WTC11 (cell line): Measurements from ENCODE around the gene SIM1. TPM values are rescaled to one million over a fixed set of nuclear protein-coding genes. Genes with fewer than 3 reads are reported as not detected.

Source experiments
- ATAC-seq: fragments of 200-7000 bp; cut with Tn5 transposase; 2 replicates; pipeline ENCODE4 v1.10.0; 2021; ENCODE audit warnings: mild to moderate bottlenecking, moderate library complexity
- CTCF ChIA-PET: fragments of 300-600 bp; sonication (Branson Sonifier 250); formaldehyde crosslinking; loops from one replicate; lab custom pipeline; 2021; ENCODE audit warnings: antibody characterized with exemption; lab: Charles Lee
- POLR2A ChIA-PET: fragments of 350-600 bp; sonication (Branson Sonifier 250); formaldehyde crosslinking; loops from one replicate; lab custom pipeline; 2021; ENCODE audit warnings: antibody characterized with exemption; lab: Charles Lee
- DNase-seq: peaks from one replicate; pipeline ENCODE4 v3.0.0; 2021; ENCODE audit warnings: low spot score
- H3K27ac Mint-ChIP-seq: 2 replicates; pipeline ENCODE4 v1.8.0; 2021; ENCODE audit warnings: mixed read lengths
- H3K27me3 Mint-ChIP-seq: 2 replicates; pipeline ENCODE4 v1.8.0; 2021; ENCODE audit warnings: low read depth, mild to moderate bottlenecking, moderate library complexity, mixed read lengths
- H3K36me3 Mint-ChIP-seq: 2 replicates; pipeline ENCODE4 v1.8.0; 2021; ENCODE audit warnings: mixed read lengths
- H3K4me1 Mint-ChIP-seq: 2 replicates; pipeline ENCODE4 v1.8.0; 2022; ENCODE audit warnings: mixed read lengths
- H3K4me3 Mint-ChIP-seq: 2 replicates; pipeline ENCODE4 v1.8.0; 2021; ENCODE audit warnings: mild to moderate bottlenecking, moderate library complexity, mixed read lengths
- H3K9me3 Mint-ChIP-seq: 2 replicates; pipeline ENCODE4 v1.8.0; 2021; ENCODE audit warnings: mixed read lengths
- AFF4 ChIP-seq: sonication (generic); formaldehyde crosslinking; IDR thresholded peaks from 2 replicates; pipeline ENCODE4 v1.8.1; 2023; ENCODE audit warnings: mild to moderate bottlenecking, missing genetic modification reagents, borderline replicate concordance
- ATF1 ChIP-seq: sonication (generic); formaldehyde crosslinking; IDR thresholded peaks from 2 replicates; pipeline ENCODE4 v1.8.1; 2023; ENCODE audit warnings: mild to moderate bottlenecking, moderate library complexity, missing genetic modification reagents
- ATF2 ChIP-seq: sonication (generic); formaldehyde crosslinking; IDR thresholded peaks from 2 replicates; pipeline ENCODE4 v1.8.1; 2022; ENCODE audit warnings: low read depth, missing genetic modification reagents, borderline replicate concordance
- E2F4 ChIP-seq: sonication (generic); formaldehyde crosslinking; IDR thresholded peaks from 2 replicates; pipeline ENCODE4 v1.8.1; 2022; ENCODE audit warnings: low read depth, mild to moderate bottlenecking, moderate library complexity, missing genetic modification reagents, borderline replicate concordance
- IRF2 ChIP-seq: sonication (generic); formaldehyde crosslinking; IDR thresholded peaks from 2 replicates; pipeline ENCODE4 v1.8.0; 2022; ENCODE audit warnings: low read depth, missing genetic modification reagents, borderline replicate concordance
- JAZF1 ChIP-seq: fragments of 250-450 bp; sonication (Bioruptor Pico); IDR thresholded peaks from 2 replicates; pipeline ENCODE4 v1.9.0; 2021; ENCODE audit warnings: moderate library complexity, mild to moderate bottlenecking, inconsistent platforms
- NFE2L1 ChIP-seq: sonication (generic); formaldehyde crosslinking; IDR thresholded peaks from 2 replicates; pipeline ENCODE4 v1.8.1; 2023; ENCODE audit warnings: missing genetic modification reagents
- NFYB ChIP-seq: sonication (generic); formaldehyde crosslinking; conservative IDR thresholded peaks from 2 replicates; pipeline ENCODE4 v1.8.0; 2022; ENCODE audit warnings: low read depth, missing genetic modification reagents
- NR1H2 ChIP-seq: sonication (generic); formaldehyde crosslinking; IDR thresholded peaks from 2 replicates; pipeline ENCODE4 v1.9.0; 2021; ENCODE audit warnings: mild to moderate bottlenecking, moderate library complexity, missing genetic modification reagents
- PREB ChIP-seq: sonication (generic); formaldehyde crosslinking; IDR thresholded peaks from 2 replicates; pipeline ENCODE4 v1.8.1; 2022; ENCODE audit warnings: mild to moderate bottlenecking, missing genetic modification reagents, moderate library complexity, borderline replicate concordance
- RORB ChIP-seq: fragments of 250-450 bp; sonication (Bioruptor Pico); IDR thresholded peaks from 2 replicates; pipeline ENCODE4 v1.9.0; 2021; ENCODE audit warnings: mild to moderate bottlenecking
- SP1 ChIP-seq: sonication (generic); formaldehyde crosslinking; conservative IDR thresholded peaks from 2 replicates; pipeline ENCODE4 v1.8.1; 2022; ENCODE audit warnings: missing genetic modification reagents
- USF2 ChIP-seq: sonication (generic); formaldehyde crosslinking; IDR thresholded peaks from 2 replicates; pipeline ENCODE4 v1.8.1; 2023; ENCODE audit warnings: mild to moderate bottlenecking, missing genetic modification reagents, moderate library complexity
- ZBTB21 ChIP-seq: sonication (generic); formaldehyde crosslinking; IDR thresholded peaks from 2 replicates; pipeline ENCODE4 v1.8.1; 2023; ENCODE audit warnings: mild to moderate bottlenecking, missing genetic modification reagents, borderline replicate concordance
- ZNF121 ChIP-seq: sonication (generic); formaldehyde crosslinking; IDR thresholded peaks from 2 replicates; pipeline ENCODE4 v1.8.0; 2023; ENCODE audit warnings: missing genetic modification reagents
- ZNF396 ChIP-seq: fragments of 250-450 bp; sonication (Bioruptor Pico); IDR thresholded peaks from 2 replicates; pipeline ENCODE4 v1.8.0; 2021; ENCODE audit warnings: mild to moderate bottlenecking, moderate library complexity, borderline replicate concordance
- ZNF416 ChIP-seq: fragments of 250-450 bp; sonication (Bioruptor Pico); IDR thresholded peaks from 2 replicates; pipeline ENCODE4 v1.9.0; 2021; ENCODE audit warnings: mild to moderate bottlenecking, inconsistent platforms
- total RNA-seq: library from RNA; stranded (reverse); gene quantifications from 3 replicates; pipeline ENCODE4 v1.2.3, GENCODE V29; 2021
- TF ChIP-seq, protein P1 (sequence below): fragments of 250-450 bp; sonication (Bioruptor Pico); IDR thresholded peaks from 2 replicates; pipeline ENCODE4 v1.9.0; 2021; ENCODE audit warnings: moderate library complexity, mild to moderate bottlenecking, inconsistent platforms, borderline replicate concordance
- TF ChIP-seq, protein P2 (sequence below): sonication (generic); formaldehyde crosslinking; IDR thresholded peaks from 2 replicates; pipeline ENCODE4 v1.8.0; 2022; ENCODE audit warnings: mild to moderate bottlenecking, missing genetic modification reagents

Gene SIM1
- total RNA-seq, 1 experiment from 2014 or later: 0.09 TPM

DNA sequence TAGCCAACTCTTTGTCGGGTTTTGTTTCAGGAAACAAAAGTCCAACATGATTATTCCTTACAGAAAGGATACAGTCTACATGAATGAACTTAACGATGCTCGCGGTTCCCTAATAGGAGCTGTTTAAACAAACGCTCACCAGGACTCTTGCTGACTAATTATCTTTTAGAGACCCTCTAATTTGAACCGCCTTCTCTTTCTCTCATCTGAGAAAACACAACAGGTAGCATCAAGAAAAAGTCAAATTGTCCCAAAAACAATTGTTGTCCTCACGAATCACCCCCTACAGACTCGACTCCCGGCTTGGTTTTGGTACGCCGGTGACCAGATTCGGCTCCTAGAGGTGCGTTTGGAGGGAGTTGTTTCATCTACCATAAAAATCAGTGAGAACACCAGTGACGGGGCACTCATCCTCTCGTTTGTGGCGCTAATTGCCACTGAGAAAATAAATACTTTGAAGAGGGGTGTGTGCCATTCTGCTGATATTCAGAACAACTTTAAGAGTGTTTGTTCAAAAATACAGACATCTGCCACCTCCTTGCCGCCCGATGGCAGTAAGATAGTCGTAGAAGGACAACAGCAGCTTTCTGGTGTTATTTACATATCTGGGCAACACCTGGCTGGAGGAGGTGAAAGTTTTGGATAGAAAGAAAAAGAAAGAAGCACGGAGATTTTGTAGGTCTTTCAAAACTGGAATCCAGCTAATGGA is 1.1 kb upstream of the SIM1 start:
- CTCF ChIA-PET: interaction anchor here (1.3 to 3.6 kb wide), 4 partner anchors 9 to 359 kb away, joined by 4 to 15 read pairs (median 8); no protein-coding TSS in a partner anchor
- no peaks in the 10 kb centered on the region for H3K9me3 Mint-ChIP-seq
- no peak for DNase-seq
- no peak for TF ChIP-seq ZNF416 (CRISPR knock-in tag)
- no peak for TF ChIP-seq AFF4 (CRISPR knock-in tag)
- TF ChIP-seq, protein P1, sequence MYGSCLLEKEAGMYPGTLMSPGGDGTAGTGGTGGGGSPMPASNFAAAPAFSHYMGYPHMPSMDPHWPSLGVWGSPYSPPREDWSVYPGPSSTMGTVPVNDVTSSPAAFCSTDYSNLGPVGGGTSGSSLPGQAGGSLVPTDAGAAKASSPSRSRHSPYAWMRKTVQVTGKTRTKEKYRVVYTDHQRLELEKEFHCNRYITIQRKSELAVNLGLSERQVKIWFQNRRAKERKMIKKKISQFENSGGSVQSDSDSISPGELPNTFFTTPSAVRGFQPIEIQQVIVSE (CRISPR knock-in tag): no peak
- TF ChIP-seq E2F4 (CRISPR knock-in tag): no peak
- no peak for TF ChIP-seq ZNF121
- TF ChIP-seq USF2 (CRISPR knock-in tag): no peak
- no peak for TF ChIP-seq NFYB (CRISPR knock-in tag)
- no peak for TF ChIP-seq NFE2L1 (CRISPR knock-in tag)
- TF ChIP-seq JAZF1 (CRISPR knock-in tag): no peak
- TF ChIP-seq ATF1 (CRISPR knock-in tag): no peak
- no peak for TF ChIP-seq ZBTB21 (CRISPR knock-in tag)
- TF ChIP-seq ATF2: no peak
- TF ChIP-seq IRF2 (CRISPR knock-in tag): no peak
- TF ChIP-seq RORB (CRISPR knock-in tag): no peak
- no peak for TF ChIP-seq SP1 (CRISPR knock-in tag)
- TF ChIP-seq NR1H2 (CRISPR knock-in tag): no peak
- TF ChIP-seq ZNF396 (CRISPR knock-in tag): no peak
- no peak for TF ChIP-seq PREB
- TF ChIP-seq, protein P2, sequence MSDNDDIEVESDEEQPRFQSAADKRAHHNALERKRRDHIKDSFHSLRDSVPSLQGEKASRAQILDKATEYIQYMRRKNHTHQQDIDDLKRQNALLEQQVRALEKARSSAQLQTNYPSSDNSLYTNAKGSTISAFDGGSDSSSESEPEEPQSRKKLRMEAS (CRISPR knock-in tag): no peak
- TF ChIP-seq, all 79 proteins: peak for 0
- no peaks in the 10 kb centered on the region for H3K36me3 Mint-ChIP-seq
- no peaks in the 10 kb centered on the region; the same call in 1 of the 2 replicates for H3K27me3 Mint-ChIP-seq
- POLR2A ChIA-PET: interaction anchor here (0.6 kb wide), 1 partner anchor 133 kb away, joined by 3 read pairs; no protein-coding TSS in a partner anchor
- H3K27ac Mint-ChIP-seq: no peak overlapping the region
- H3K4me3 Mint-ChIP-seq: peak overlapping the region; percentile 71
- ATAC-seq: no peak
- peaks cover 68% of the 10 kb centered on the region for H3K4me1 Mint-ChIP-seq
